Muscle layer of duodenum (tissue), 2 donors: ENCODE measurements around the gene GLYATL3.
"Not testable (repeated sequence)": the region's sequence is repeated elsewhere in the genome, so short reads cannot be mapped to it uniquely, and the experiment has no call there.

Experiments
- H3K27ac ChIP-seq: one replicate; pipeline ENCODE4 v1.7.0; 2013; ENCODE audit warnings: mild to moderate bottlenecking, low read length
- H3K27me3 ChIP-seq: one replicate; pipeline ENCODE4 v1.7.0; 2013; ENCODE audit warnings: low read depth, mild to moderate bottlenecking, control low read depth, low read length
- H3K36me3 ChIP-seq, 2 donors: one replicate each; pipeline ENCODE4 v1.7.0; 2013; ENCODE audit warnings: low read length in 2 of 2, control low read depth in 1 of 2, mild to moderate bottlenecking in 1 of 2; ENCODE audit not compliant: insufficient read depth in 2 of 2, control insufficient read depth in 1 of 2
- H3K4me1 ChIP-seq, 2 donors: one replicate each; pipeline ENCODE4 v1.7.0; 2013; ENCODE audit warnings: low read length in 2 of 2, mild to moderate bottlenecking in 2 of 2, control low read depth in 1 of 2, moderate library complexity in 1 of 2; ENCODE audit not compliant: insufficient read depth in 2 of 2, control insufficient read depth in 1 of 2
- H3K4me3 ChIP-seq, 2 donors: one replicate each; pipeline ENCODE4 v1.7.0; 2013; ENCODE audit warnings: low read length in 2 of 2, low read depth in 1 of 2, mild to moderate bottlenecking in 1 of 2
- H3K9me3 ChIP-seq, 2 donors: one replicate each; pipeline ENCODE4 v1.7.0; 2013; ENCODE audit warnings: low read length in 2 of 2, control low read depth in 1 of 2, mild to moderate bottlenecking in 1 of 2; ENCODE audit not compliant: control insufficient read depth in 1 of 2
- donor health status: healthy.

The GLYATL3 gene

DNA sequence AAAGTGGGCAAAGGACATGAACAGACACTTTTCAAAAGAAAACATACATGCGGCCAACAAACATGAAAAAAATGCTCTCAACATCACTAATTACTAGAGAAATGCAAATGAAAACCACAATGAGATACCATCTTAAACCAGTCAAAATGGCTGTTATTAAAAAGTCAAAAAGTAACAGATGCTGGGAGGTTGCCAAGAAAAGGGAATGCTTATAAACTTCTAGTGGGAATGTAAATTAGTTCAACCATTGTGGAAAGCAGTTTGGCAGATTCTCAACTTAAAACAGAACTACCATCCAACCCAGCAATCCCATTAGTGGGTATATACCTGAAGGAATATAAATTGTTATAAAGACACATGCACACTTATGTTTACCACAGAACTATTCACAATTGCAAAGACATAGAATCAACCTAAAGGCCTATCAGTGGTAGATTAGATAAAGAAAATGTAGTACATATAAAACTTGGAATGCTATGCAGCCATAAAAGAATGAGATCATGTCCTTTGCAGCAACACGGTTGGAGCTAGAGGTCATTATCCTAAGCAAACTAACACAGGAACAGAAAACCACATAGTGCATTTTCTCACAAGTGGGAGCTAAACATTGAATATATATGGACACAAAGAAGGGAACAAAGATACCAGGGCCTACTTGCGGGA, 20.3 kb upstream of the GLYATL3 start:
- no peaks in the 10 kb centered on the region for H3K36me3 ChIP-seq
- no peaks in the 10 kb centered on the region for H3K9me3 ChIP-seq
- H3K27me3 ChIP-seq: no peaks in the 10 kb centered on the region
- H3K27ac ChIP-seq: no peak overlapping the region
- H3K4me3 ChIP-seq: no peak overlapping the region
- H3K4me1 ChIP-seq: no peaks in the 10 kb centered on the region

GRCh38 chr6:49481846-49482245, 17.9 kb upstream of the GLYATL3 start:
- not testable (repeated sequence) for H3K9me3 ChIP-seq, H3K4me3 ChIP-seq, H3K27me3 ChIP-seq, H3K36me3 ChIP-seq, H3K27ac ChIP-seq, H3K4me1 ChIP-seq

GRCh38 chr6:49483380-49483779, 16.3 kb upstream of the GLYATL3 start:
- not testable (repeated sequence) for H3K4me1 ChIP-seq, H3K36me3 ChIP-seq

GRCh38 chr6:49490633-49491032, 9.1 kb upstream of the GLYATL3 start:
- peaks cover 7 to 45% of the 10 kb centered on the region in 2 donors for H3K36me3 ChIP-seq
- no peak overlapping the region for H3K4me3 ChIP-seq
- H3K27me3 ChIP-seq: no peaks in the 10 kb centered on the region
- no peaks in the 10 kb centered on the region for H3K9me3 ChIP-seq
- no peaks in the 10 kb centered on the region for H3K4me1 ChIP-seq
- no peak overlapping the region for H3K27ac ChIP-seq

More at GRCh38 chr6:49483380-49483779, 16.3 kb upstream of the GLYATL3 start:
- H3K27me3 ChIP-seq, H3K4me3 ChIP-seq, H3K9me3 ChIP-seq, H3K27ac ChIP-seq: not testable (repeated sequence)

- H3K4me3 ChIP-seq: no peak overlapping the region
- H3K36me3 ChIP-seq: peaks cover 2 to 12% of the 10 kb centered on the region in 2 donors
- H3K27ac ChIP-seq: no peak overlapping the region
- no peaks in the 10 kb centered on the region for H3K9me3 ChIP-seq
- H3K27me3 ChIP-seq: no peaks in the 10 kb centered on the region
- no peaks in the 10 kb centered on the region for H3K4me1 ChIP-seq
These were observed 2.4 kb upstream of the GLYATL3 start for GRCh38 chr6:49497304-49497703.

- H3K9me3 ChIP-seq: no peaks in the 10 kb centered on the region
- no peaks in the 10 kb centered on the region for H3K27me3 ChIP-seq
- H3K4me3 ChIP-seq: no peak overlapping the region
- no peaks in the 10 kb centered on the region for H3K4me1 ChIP-seq
- H3K36me3 ChIP-seq: peaks cover 0 to 1% of the 10 kb centered on the region in 2 donors
- H3K27ac ChIP-seq: no peak overlapping the region
These were observed 597 bp upstream of the GLYATL3 start for GRCh38 chr6:49499126-49499525.

GRCh38 chr6:49504666-49505065, 4.9 kb downstream of the GLYATL3 start:
- no peaks in the 10 kb centered on the region for H3K4me1 ChIP-seq
- no peaks in the 10 kb centered on the region for H3K36me3 ChIP-seq
- H3K27me3 ChIP-seq: no peaks in the 10 kb centered on the region
- no peak overlapping the region for H3K4me3 ChIP-seq
- no peaks in the 10 kb centered on the region for H3K9me3 ChIP-seq
- H3K27ac ChIP-seq: no peak overlapping the region

DNA sequence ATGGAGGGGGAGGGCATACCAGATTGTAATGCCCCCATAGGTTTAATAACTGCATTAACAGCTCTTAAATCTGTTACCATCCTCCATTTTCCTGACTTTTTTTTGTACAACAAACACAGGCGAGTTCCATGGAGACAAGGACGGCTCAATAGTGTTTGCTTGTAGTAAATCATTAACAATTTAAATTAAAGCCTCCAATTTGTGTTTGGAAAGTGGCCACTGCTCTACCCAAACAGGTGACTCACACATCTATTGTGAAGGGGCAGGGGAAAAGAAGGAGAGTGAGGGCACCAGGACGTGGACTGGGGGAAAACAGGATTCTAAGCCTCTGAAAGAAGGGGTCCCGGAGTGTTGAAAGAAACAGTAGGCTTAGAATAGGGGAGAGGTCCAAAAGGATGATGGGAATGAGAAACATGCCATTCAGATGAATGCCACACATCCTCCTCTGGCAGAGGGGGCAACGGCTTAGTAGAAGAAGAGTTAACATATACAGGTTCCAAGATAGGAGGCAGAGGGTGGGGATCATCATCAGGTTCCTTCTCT, 6.9 kb downstream of the GLYATL3 start:
- H3K4me3 ChIP-seq: no peak overlapping the region

DNA sequence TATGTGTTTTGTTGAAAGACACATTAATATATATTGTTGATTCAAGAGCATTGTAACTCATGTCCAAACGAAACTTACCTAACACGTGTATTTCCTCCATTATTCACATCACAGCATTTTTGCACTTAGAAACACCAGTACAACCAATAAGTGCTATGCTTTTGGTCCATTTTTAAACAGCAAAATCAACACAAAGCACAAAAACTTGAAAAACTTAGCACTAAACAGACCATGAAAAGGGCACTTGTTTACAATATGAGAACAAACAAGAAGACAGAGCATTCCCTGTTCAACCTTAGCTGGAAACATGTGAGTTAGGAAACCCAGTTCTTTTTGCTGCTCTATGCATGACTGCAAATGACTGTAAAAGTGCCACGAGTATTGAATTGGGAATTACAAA, 9.6 kb downstream of the GLYATL3 start:
- no peak overlapping the region for H3K4me3 ChIP-seq
- no peaks in the 10 kb centered on the region for H3K9me3 ChIP-seq
- H3K36me3 ChIP-seq: no peaks in the 10 kb centered on the region
- no peaks in the 10 kb centered on the region for H3K4me1 ChIP-seq
- no peak overlapping the region for H3K27ac ChIP-seq
- H3K27me3 ChIP-seq: no peaks in the 10 kb centered on the region

More for the DNA sequence above, 6.9 kb downstream of the GLYATL3 start:
- Histone ChIP-seq H3K27me3 (no peaks in the 10 kb centered on the region), H3K4me1 (no peaks in the 10 kb centered on the region), H3K36me3 (no peaks in the 10 kb centered on the region), H3K9me3 (no peaks in the 10 kb centered on the region), H3K27ac (no peak overlapping the region)

GRCh38 chr6:49513153-49513989, 13.6 kb downstream of the GLYATL3 start:
- Histone ChIP-seq H3K27me3 (no peaks in the 10 kb centered on the region), H3K4me3 (no peak overlapping the region)

GRCh38 chr6:49514571-49515484, 15.1 kb downstream of the GLYATL3 start:
- no peak overlapping the region for H3K27ac ChIP-seq
- H3K4me1 ChIP-seq: no peaks in the 10 kb centered on the region
- H3K9me3 ChIP-seq: no peaks in the 10 kb centered on the region
- H3K36me3 ChIP-seq: no peaks in the 10 kb centered on the region
- no peak overlapping the region for H3K4me3 ChIP-seq
- no peaks in the 10 kb centered on the region for H3K27me3 ChIP-seq

More at GRCh38 chr6:49513153-49513989, 13.6 kb downstream of the GLYATL3 start:
- no peaks in the 10 kb centered on the region for H3K4me1 ChIP-seq
- H3K27ac ChIP-seq: no peak overlapping the region
- no peaks in the 10 kb centered on the region for H3K36me3 ChIP-seq
- H3K9me3 ChIP-seq: no peaks in the 10 kb centered on the region
